SK-N-SH (cell line): ENCODE results near the gene DCUN1D2. TPM values are rescaled to one million over a fixed set of nuclear protein-coding genes. Genes with fewer than 3 reads are reported as not detected.
A peak's percentile ranks its signal among the peaks of the same experiment; 100 is the strongest.

ENCODE experiments used
- CTCF ChIA-PET: fragments of 300-600, 350-600 bp; formaldehyde crosslinking; extraction: SDS; loops from one replicate; lab custom pipeline; 2021; lab: Yijun Ruan, JAX
- POLR2A ChIA-PET: fragments of 350-600 bp; sonication (Branson Sonifier 250); formaldehyde crosslinking; extraction: SDS; loops from one replicate; lab custom pipeline; 2020; ENCODE audit warnings: antibody characterized with exemption, inconsistent platforms; lab: Yijun Ruan, JAX
- DNase-seq: peaks from one replicate; pipeline ENCODE4 v3.0.0; 2012
- H2AFZ ChIP-seq: fragments of 200-600 bp; sonication (generic); 2 replicates; pipeline ENCODE4 v1.8.1; 2016; ENCODE audit warnings: antibody characterized with exemption, mild to moderate bottlenecking, low read depth
- H3F3A ChIP-seq: fragments of 200-600 bp; sonication (generic); replicated peaks from 2 replicates; pipeline ENCODE3; 2016; ENCODE audit warnings: antibody characterized with exemption, mild to moderate bottlenecking; ENCODE audit not compliant: insufficient read depth
- H3K27ac ChIP-seq, 2 experiments: fragments of 200-500 bp in 1 of 2; fragments of 200-600 bp in 1 of 2; sonication (Bioruptor generic) in 1 of 2; sonication (generic), shearing (Covaris generic) in 1 of 2; 2 replicates each; pipeline versions ENCODE4 v1.5.1 to v1.6.1; 2014 to 2016; ENCODE audit warnings: low read depth in 2 of 2, inconsistent platforms in 1 of 2, low read length in 1 of 2, mild to moderate bottlenecking in 1 of 2, mixed read lengths in 1 of 2
- H3K27me3 ChIP-seq: fragments of 200-600 bp; sonication (generic), shearing (Covaris generic); 2 replicates; pipeline ENCODE4 v1.6.1; 2016; ENCODE audit warnings: mixed run types; ENCODE audit not compliant: insufficient read depth
- H3K36me3 ChIP-seq, 2 experiments: fragments of 200-500 bp in 1 of 2; fragments of 200-600 bp in 1 of 2; sonication (Bioruptor generic) in 1 of 2; sonication (generic) in 1 of 2; replicated peaks in 1 of 2; 2 replicates each; pipeline versions ENCODE3 to v1.5.1; 2014 to 2016; ENCODE audit warnings: low read length in 1 of 2, mild to moderate bottlenecking in 1 of 2; ENCODE audit not compliant: insufficient read depth in 2 of 2, control insufficient read depth in 1 of 2
- H3K4me1 ChIP-seq, 2 experiments: fragments of 200-500 bp in 1 of 2; fragments of 200-600 bp in 1 of 2; sonication (Bioruptor generic) in 1 of 2; sonication (generic), shearing (Covaris generic) in 1 of 2; 2 replicates each; pipeline versions ENCODE4 v1.5.1 to v1.6.1; 2014 to 2016; ENCODE audit warnings: low read depth in 1 of 2, low read length in 1 of 2, mixed run types in 1 of 2; ENCODE audit not compliant: insufficient read depth in 2 of 2, control insufficient read depth in 1 of 2
- H3K4me2 ChIP-seq: fragments of 200-600 bp; sonication (generic), shearing (Covaris generic); 2 replicates; pipeline ENCODE4 v1.6.1; 2017; ENCODE audit warnings: mixed run types
- H3K4me3 ChIP-seq, 2 experiments: fragments of 200-500 bp in 1 of 2; fragments of 200-600 bp in 1 of 2; sonication (Bioruptor generic) in 1 of 2; sonication (generic), shearing (Covaris generic) in 1 of 2; 2 replicates each; pipeline versions ENCODE4 v1.5.1 to v1.8.1; 2014 to 2016; ENCODE audit warnings: low read depth in 2 of 2, inconsistent platforms in 1 of 2, low read length in 1 of 2, mild to moderate bottlenecking in 1 of 2, mixed read lengths in 1 of 2, moderate library complexity in 1 of 2
- H3K79me2 ChIP-seq: fragments of 200-600 bp; sonication (generic); 2 replicates; pipeline ENCODE4 v1.8.1; 2017; ENCODE audit warnings: mild to moderate bottlenecking; ENCODE audit not compliant: insufficient read depth
- H3K9ac ChIP-seq: fragments of 200-600 bp; sonication (generic); 2 replicates; pipeline ENCODE4 v1.6.1; 2017; ENCODE audit warnings: mixed run types
- H3K9me2 ChIP-seq: fragments of 200-600 bp; sonication (generic); 2 replicates; pipeline ENCODE4 v1.6.1; 2017; ENCODE audit warnings: mixed run types
- H3K9me3 ChIP-seq: fragments of 200-600 bp; sonication (generic); 2 replicates; pipeline ENCODE4 v1.6.1; 2017; ENCODE audit warnings: mixed run types, mild to moderate bottlenecking, moderate library complexity
- H4K20me1 ChIP-seq: fragments of 200-600 bp; sonication (generic); 2 replicates; pipeline ENCODE4 v1.6.1; 2017; ENCODE audit warnings: mild to moderate bottlenecking, mixed run types; ENCODE audit not compliant: insufficient read depth
- CHD2 ChIP-seq: fragments of 150-350 bp; IDR thresholded peaks from 2 replicates; pipeline ENCODE4 v1.6.1; 2018; ENCODE audit warnings: low read length; ENCODE audit not compliant: partially characterized antibody
- CTCF ChIP-seq: fragments of 200-600 bp; sonication (generic); IDR thresholded peaks from 2 replicates; pipeline ENCODE4 v1.6.1; 2017; ENCODE audit warnings: antibody characterized with exemption, mild to moderate bottlenecking, moderate library complexity
- ELF1 ChIP-seq: IDR thresholded peaks from 2 replicates; pipeline ENCODE4 v1.4.0; 2012
- EP300 ChIP-seq, 2 experiments: IDR thresholded peaks; 2 replicates each; pipeline versions ENCODE4 v1.4.0 to v1.6.1; 2012; ENCODE audit warnings: borderline replicate concordance in 1 of 2, low read depth in 1 of 2, low read length in 1 of 2
- EZH2phosphoT487 ChIP-seq: fragments of 200-600 bp; sonication (generic); IDR thresholded peaks from 2 replicates; pipeline ENCODE4 v1.6.1; 2017; ENCODE audit warnings: low read depth, mixed run types, mild to moderate bottlenecking, antibody characterized with exemption, moderate library complexity, borderline replicate concordance
- FOSL2 ChIP-seq: IDR thresholded peaks from 2 replicates; pipeline ENCODE4 v1.4.0; 2012; ENCODE audit warnings: low read depth, mild to moderate bottlenecking, moderate library complexity, borderline replicate concordance
- FOXJ3 ChIP-seq: sonication (generic); formaldehyde crosslinking; IDR thresholded peaks from 2 replicates; pipeline ENCODE4 v1.5.1; 2020; ENCODE audit warnings: mild to moderate bottlenecking, missing genetic modification reagents
- FOXM1 ChIP-seq: IDR thresholded peaks from 2 replicates; pipeline ENCODE4 v1.4.0; 2012; ENCODE audit warnings: low read depth, mild to moderate bottlenecking
- MAX ChIP-seq: IDR thresholded peaks from 2 replicates; pipeline ENCODE4 v1.4.0; 2012; ENCODE audit warnings: low read depth
- MXI1 ChIP-seq: IDR thresholded peaks from 2 replicates; pipeline ENCODE4 v1.6.1; 2012; ENCODE audit warnings: mild to moderate bottlenecking, low read depth, low read length, improper control_type of control experiment
- NRF1 ChIP-seq: IDR thresholded peaks from 2 replicates; pipeline ENCODE4 v1.6.1; 2012; ENCODE audit warnings: low read depth, mild to moderate bottlenecking, low read length
- RCOR1 ChIP-seq: fragments of 150-350 bp; IDR thresholded peaks from 2 replicates; pipeline ENCODE4 v1.6.1; 2017; ENCODE audit warnings: antibody characterized with exemption, low read length
- SIN3A ChIP-seq: IDR thresholded peaks from 2 replicates; pipeline ENCODE4 v1.6.1; 2012; ENCODE audit warnings: low read depth, mild to moderate bottlenecking, low read length, moderate library complexity, borderline replicate concordance
- TCF12 ChIP-seq: IDR thresholded peaks from 2 replicates; pipeline ENCODE4 v1.4.0; 2012
- WGBS: methylation state at CpG from one replicate; pipeline ENCODE4 v1.1.6; 2017; ENCODE audit warnings: low lambda C conversion rate; 5-methylcytosine and 5-hydroxymethylcytosine counted together
- polyA plus RNA-seq, 3 experiments: library from polyadenylated mRNA; depleted of rRNA; stranded (reverse); fragments of >200 nt; gene quantifications; 2 replicates each; pipeline ENCODE4 v1.2.3, GENCODE V29; 2012
- TF ChIP-seq, protein P1 (sequence below): IDR thresholded peaks from 2 replicates; pipeline ENCODE4 v1.6.1; 2012; ENCODE audit warnings: mild to moderate bottlenecking, low read depth, low read length, moderate library complexity
- TF ChIP-seq, protein P2 (sequence below): fragments of 150-350 bp; IDR thresholded peaks from 2 replicates; pipeline ENCODE4 v1.6.1; 2016; ENCODE audit warnings: mild to moderate bottlenecking, low read depth, low read length
- TF ChIP-seq, protein P3 (sequence below): IDR thresholded peaks from 2 replicates; pipeline ENCODE4; 2012

DCUN1D2 gene
- polyA plus RNA-seq, 1 of the 3 experiments (the other 2 are of a cell fraction), result 11.0 TPM

DNA sequence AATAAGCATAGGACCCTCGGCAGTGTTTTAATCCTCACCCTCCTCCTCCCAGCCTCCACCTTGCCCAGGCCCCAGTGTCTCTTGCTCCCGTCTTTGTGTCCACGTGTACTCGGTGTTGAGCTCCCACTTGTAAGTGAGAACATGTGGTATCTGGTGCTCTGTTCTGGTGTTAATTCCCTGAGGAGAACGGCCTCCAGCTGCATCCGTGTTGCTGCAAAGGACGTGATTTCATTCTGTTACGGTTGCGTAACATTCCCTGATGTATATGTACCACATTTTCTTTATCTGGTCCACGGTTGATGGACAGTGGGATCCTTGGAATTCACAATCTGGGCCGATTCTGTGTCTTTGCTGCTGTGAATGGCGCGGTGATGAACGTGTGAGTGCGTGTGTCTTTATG lies 49.3 kb upstream of the DCUN1D2 start:
- DNase-seq, result no peak
- no peaks in the 10 kb centered on the region for H3K9me2 ChIP-seq
- POLR2A ChIA-PET, result interaction anchor here (1.3 kb wide), 1 partner anchor 9 kb away, joined by 3 read pairs; no protein-coding TSS in a partner anchor
- H3K9ac ChIP-seq, result no peak overlapping the region
- no peaks in the 10 kb centered on the region for H3K27me3 ChIP-seq
- peaks cover 5% of the 10 kb centered on the region for H3F3A ChIP-seq
- TF ChIP-seq CTCF, result no peak
- TF ChIP-seq, all 33 proteins: peak for 0
- peaks cover 8 to 29% of the 10 kb centered on the region in 2 experiments for H3K36me3 ChIP-seq
- peaks cover 62% of the 10 kb centered on the region for H4K20me1 ChIP-seq
- H3K4me2 ChIP-seq, result no peak overlapping the region
- H3K9me3 ChIP-seq, result no peaks in the 10 kb centered on the region
- H3K4me3 ChIP-seq, result no peak overlapping the region
- H3K27ac ChIP-seq, result no peak overlapping the region
- peaks cover 0 to 39% of the 10 kb centered on the region in 2 experiments; a peak in 2 of 4 replicates for H3K4me1 ChIP-seq
- WGBS, result 95% methylated on average over 15 of the region's 15 CpGs
- no peak overlapping the region for H2AFZ ChIP-seq
- peaks cover 36% of the 10 kb centered on the region for H3K79me2 ChIP-seq
- CTCF ChIA-PET, result interaction anchor here (1.1 to 2.1 kb wide), 2 partner anchors 12 to 23 kb away, joined by 3 to 10 read pairs; no protein-coding TSS in a partner anchor

DNA sequence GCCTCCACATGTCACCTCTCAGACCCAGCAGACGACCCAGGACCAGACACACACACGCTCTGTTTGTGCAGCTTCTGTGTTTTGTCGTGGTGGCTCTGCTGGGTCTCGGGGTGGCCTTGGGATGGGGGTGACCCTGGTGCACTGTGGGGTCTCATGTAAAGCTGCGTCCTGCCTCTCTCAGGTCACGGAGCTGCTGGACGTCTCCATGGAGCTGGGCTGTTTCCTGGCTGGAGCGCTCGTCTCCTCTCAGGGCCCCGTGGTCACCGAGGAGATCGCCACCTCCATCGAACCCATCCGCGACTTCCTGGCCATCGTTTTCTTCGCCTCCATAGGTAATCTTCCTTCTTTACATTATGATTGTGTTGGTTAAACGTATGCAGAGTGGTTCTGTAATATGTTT lies 48.7 kb upstream of the DCUN1D2 start:
- Histone ChIP-seq H3K27ac (peak overlapping the region; percentile 39 to 76; a peak in 3 of 4 replicates), H3F3A (peaks cover 5% of the 10 kb centered on the region), H3K9ac (no peak overlapping the region), H3K9me3 (no peaks in the 10 kb centered on the region), H3K4me2 (no peak overlapping the region), H3K9me2 (no peaks in the 10 kb centered on the region), H3K79me2 (peaks cover 30% of the 10 kb centered on the region), H4K20me1 (peaks cover 55% of the 10 kb centered on the region), H3K4me3 (no peak overlapping the region), H2AFZ (no peak overlapping the region), H3K36me3 (peaks cover 11 to 35% of the 10 kb centered on the region in 2 experiments), H3K27me3 (no peaks in the 10 kb centered on the region), H3K4me1 (peaks cover 0 to 33% of the 10 kb centered on the region in 2 experiments; a peak in 2 of 4 replicates)
- ChIA-PET CTCF (interaction anchor here (1.1 to 2.1 kb wide), 2 partner anchors 13 to 23 kb away, joined by 3 to 10 read pairs; no protein-coding TSS in a partner anchor), POLR2A (interaction anchor here (1.3 kb wide), 1 partner anchor 10 kb away, joined by 3 read pairs; no protein-coding TSS in a partner anchor)
- WGBS, result 96% methylated on average over 18 of the region's 18 CpGs
- DNase-seq, result no peak
- TF ChIP-seq FOXM1 (no peak), NRF1 (no peak), EP300 (IDR thresholded peaks at IDR 0.05; ENCODE audit: borderline replicate concordance in 1 of 2, low read depth in 1 of 2, low read length in 1 of 2) (no peak), ELF1 (no peak), RCOR1 (no peak), EZH2phosphoT487 (no peak), CHD2 (no peak), FOSL2 (no peak), MAX (no peak), TCF12 (no peak), FOXJ3 (CRISPR knock-in tag) (no peak), SIN3A (no peak), MXI1 (no peak)
- TF ChIP-seq, protein P1, sequence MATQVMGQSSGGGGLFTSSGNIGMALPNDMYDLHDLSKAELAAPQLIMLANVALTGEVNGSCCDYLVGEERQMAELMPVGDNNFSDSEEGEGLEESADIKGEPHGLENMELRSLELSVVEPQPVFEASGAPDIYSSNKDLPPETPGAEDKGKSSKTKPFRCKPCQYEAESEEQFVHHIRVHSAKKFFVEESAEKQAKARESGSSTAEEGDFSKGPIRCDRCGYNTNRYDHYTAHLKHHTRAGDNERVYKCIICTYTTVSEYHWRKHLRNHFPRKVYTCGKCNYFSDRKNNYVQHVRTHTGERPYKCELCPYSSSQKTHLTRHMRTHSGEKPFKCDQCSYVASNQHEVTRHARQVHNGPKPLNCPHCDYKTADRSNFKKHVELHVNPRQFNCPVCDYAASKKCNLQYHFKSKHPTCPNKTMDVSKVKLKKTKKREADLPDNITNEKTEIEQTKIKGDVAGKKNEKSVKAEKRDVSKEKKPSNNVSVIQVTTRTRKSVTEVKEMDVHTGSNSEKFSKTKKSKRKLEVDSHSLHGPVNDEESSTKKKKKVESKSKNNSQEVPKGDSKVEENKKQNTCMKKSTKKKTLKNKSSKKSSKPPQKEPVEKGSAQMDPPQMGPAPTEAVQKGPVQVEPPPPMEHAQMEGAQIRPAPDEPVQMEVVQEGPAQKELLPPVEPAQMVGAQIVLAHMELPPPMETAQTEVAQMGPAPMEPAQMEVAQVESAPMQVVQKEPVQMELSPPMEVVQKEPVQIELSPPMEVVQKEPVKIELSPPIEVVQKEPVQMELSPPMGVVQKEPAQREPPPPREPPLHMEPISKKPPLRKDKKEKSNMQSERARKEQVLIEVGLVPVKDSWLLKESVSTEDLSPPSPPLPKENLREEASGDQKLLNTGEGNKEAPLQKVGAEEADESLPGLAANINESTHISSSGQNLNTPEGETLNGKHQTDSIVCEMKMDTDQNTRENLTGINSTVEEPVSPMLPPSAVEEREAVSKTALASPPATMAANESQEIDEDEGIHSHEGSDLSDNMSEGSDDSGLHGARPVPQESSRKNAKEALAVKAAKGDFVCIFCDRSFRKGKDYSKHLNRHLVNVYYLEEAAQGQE, result no peak
- TF ChIP-seq, protein P2, sequence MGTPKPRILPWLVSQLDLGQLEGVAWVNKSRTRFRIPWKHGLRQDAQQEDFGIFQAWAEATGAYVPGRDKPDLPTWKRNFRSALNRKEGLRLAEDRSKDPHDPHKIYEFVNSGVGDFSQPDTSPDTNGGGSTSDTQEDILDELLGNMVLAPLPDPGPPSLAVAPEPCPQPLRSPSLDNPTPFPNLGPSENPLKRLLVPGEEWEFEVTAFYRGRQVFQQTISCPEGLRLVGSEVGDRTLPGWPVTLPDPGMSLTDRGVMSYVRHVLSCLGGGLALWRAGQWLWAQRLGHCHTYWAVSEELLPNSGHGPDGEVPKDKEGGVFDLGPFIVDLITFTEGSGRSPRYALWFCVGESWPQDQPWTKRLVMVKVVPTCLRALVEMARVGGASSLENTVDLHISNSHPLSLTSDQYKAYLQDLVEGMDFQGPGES, result no peak
- TF ChIP-seq, protein P3, sequence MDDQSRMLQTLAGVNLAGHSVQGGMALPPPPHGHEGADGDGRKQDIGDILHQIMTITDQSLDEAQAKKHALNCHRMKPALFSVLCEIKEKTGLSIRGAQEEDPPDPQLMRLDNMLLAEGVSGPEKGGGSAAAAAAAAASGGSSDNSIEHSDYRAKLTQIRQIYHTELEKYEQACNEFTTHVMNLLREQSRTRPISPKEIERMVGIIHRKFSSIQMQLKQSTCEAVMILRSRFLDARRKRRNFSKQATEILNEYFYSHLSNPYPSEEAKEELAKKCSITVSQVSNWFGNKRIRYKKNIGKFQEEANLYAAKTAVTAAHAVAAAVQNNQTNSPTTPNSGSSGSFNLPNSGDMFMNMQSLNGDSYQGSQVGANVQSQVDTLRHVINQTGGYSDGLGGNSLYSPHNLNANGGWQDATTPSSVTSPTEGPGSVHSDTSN, result no peak
